ENCODE results near the gene GABARAPL1.

DNA sequence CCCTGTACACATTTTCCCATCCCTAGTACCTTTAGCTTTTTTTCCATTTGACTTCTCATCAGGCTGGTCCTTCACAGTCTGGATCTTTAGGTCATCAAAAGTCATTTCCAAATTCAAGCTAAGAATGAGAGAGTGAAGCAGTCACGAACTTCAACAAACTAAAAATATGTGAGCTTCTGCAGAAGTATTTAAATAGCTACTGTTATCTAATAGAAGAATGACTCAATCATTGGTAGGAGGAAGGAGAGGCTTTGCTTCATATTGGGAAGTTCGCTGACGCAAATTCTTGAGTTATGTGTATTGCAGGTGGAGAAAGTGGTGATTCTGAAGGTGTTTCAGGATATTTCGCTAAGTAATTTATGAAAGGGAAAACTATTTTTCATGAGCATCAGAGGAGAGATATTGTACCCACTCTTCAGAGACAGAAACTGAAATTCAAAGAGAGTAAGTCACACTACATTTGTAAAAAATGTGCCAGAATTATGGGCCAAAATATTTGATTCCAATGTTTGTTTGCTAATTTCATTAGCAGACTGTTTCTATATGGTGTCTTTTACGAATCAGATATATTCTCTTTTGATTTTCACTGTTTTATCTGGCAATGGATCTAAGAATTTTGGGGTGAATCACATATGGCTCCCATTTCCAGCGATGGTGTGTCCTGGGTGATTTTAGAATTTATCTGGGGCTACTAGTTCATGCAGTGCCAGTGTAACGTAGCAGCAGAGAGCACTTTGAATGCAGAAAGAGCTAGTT lies 40.5 kb upstream of the GABARAPL1 start, which contains the start of gene OLR1:
- TF ChIP-seq, protein P1, sequence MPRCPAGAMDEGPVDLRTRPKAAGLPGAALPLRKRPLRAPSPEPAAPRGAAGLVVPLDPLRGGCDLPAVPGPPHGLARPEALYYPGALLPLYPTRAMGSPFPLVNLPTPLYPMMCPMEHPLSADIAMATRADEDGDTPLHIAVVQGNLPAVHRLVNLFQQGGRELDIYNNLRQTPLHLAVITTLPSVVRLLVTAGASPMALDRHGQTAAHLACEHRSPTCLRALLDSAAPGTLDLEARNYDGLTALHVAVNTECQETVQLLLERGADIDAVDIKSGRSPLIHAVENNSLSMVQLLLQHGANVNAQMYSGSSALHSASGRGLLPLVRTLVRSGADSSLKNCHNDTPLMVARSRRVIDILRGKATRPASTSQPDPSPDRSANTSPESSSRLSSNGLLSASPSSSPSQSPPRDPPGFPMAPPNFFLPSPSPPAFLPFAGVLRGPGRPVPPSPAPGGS (IDR thresholded peaks at IDR 0.05): no peak
- TF ChIP-seq, protein P2, sequence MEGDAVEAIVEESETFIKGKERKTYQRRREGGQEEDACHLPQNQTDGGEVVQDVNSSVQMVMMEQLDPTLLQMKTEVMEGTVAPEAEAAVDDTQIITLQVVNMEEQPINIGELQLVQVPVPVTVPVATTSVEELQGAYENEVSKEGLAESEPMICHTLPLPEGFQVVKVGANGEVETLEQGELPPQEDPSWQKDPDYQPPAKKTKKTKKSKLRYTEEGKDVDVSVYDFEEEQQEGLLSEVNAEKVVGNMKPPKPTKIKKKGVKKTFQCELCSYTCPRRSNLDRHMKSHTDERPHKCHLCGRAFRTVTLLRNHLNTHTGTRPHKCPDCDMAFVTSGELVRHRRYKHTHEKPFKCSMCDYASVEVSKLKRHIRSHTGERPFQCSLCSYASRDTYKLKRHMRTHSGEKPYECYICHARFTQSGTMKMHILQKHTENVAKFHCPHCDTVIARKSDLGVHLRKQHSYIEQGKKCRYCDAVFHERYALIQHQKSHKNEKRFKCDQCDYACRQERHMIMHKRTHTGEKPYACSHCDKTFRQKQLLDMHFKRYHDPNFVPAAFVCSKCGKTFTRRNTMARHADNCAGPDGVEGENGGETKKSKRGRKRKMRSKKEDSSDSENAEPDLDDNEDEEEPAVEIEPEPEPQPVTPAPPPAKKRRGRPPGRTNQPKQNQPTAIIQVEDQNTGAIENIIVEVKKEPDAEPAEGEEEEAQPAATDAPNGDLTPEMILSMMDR (IDR thresholded peaks at IDR 0.05): no peak
- TF ChIP-seq BHLHE40 (IDR thresholded peaks at IDR 0.05; ENCODE audit: low read depth, low read length): no peak
